ENCODE data around the gene FAM47C.
"Not testable (repeated sequence)": the region's sequence is repeated elsewhere in the genome, so short reads cannot be mapped to it uniquely, and the experiment has no call there.

DNA sequence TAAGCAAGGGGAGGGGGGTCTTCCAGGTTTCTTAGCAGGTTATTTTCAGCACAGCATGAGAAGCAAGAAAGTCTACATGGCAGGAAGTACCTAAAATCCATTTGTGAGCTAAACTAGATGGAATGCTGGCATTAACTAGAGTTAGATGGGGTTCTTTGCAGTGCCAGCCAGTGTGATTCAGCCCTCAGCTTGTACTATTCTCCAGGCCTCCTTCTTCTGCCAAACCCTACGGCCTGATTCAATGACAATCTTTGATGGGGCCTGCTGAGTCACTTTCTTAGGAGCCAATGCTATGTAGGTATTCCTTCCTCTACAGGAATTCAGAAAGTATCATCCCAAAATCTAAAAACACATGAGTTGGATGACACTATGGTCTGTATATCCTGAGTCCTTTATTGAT is 26.1 kb downstream of the FAM47C start:
- TF ChIP-seq, protein P1, sequence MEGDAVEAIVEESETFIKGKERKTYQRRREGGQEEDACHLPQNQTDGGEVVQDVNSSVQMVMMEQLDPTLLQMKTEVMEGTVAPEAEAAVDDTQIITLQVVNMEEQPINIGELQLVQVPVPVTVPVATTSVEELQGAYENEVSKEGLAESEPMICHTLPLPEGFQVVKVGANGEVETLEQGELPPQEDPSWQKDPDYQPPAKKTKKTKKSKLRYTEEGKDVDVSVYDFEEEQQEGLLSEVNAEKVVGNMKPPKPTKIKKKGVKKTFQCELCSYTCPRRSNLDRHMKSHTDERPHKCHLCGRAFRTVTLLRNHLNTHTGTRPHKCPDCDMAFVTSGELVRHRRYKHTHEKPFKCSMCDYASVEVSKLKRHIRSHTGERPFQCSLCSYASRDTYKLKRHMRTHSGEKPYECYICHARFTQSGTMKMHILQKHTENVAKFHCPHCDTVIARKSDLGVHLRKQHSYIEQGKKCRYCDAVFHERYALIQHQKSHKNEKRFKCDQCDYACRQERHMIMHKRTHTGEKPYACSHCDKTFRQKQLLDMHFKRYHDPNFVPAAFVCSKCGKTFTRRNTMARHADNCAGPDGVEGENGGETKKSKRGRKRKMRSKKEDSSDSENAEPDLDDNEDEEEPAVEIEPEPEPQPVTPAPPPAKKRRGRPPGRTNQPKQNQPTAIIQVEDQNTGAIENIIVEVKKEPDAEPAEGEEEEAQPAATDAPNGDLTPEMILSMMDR (IDR thresholded peaks at IDR 0.05), result not testable (repeated sequence)
- not testable (repeated sequence) for TF ChIP-seq POLR2A (IDR thresholded peaks at IDR 0.05)
